ENCODE data around the gene MRRF.

The MRRF gene

DNA sequence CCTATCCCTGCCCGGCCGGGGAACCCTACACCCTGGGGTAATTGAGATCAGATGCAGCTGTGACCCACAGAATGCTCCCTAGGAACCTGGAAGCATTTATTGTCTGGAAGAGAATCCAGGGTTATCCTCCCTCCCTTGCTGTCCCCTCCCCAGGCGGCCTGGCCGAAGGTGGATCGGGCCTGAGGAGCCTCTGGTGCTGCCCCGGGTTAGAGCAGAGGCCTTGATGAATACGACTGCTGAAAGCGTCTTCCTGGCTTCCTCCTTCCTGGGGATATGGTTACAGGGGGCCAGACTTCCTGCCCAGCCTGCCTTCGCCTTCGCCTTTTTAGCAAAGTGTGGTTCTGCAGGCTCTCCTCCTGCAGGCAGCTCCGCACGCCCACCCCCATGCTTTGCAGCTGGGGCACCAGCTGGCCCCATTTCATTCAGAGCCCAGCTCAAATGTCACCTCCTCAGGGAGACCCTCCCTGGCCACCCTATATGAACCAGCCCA is 83.7 kb downstream of the MRRF start:
- TF ChIP-seq, protein P1, sequence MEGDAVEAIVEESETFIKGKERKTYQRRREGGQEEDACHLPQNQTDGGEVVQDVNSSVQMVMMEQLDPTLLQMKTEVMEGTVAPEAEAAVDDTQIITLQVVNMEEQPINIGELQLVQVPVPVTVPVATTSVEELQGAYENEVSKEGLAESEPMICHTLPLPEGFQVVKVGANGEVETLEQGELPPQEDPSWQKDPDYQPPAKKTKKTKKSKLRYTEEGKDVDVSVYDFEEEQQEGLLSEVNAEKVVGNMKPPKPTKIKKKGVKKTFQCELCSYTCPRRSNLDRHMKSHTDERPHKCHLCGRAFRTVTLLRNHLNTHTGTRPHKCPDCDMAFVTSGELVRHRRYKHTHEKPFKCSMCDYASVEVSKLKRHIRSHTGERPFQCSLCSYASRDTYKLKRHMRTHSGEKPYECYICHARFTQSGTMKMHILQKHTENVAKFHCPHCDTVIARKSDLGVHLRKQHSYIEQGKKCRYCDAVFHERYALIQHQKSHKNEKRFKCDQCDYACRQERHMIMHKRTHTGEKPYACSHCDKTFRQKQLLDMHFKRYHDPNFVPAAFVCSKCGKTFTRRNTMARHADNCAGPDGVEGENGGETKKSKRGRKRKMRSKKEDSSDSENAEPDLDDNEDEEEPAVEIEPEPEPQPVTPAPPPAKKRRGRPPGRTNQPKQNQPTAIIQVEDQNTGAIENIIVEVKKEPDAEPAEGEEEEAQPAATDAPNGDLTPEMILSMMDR (IDR thresholded peaks at IDR 0.05; ENCODE audit: low read depth, low read length): no peak
- no peak for DNase-seq (ENCODE audit: extremely low read depth, low read depth)

DNA sequence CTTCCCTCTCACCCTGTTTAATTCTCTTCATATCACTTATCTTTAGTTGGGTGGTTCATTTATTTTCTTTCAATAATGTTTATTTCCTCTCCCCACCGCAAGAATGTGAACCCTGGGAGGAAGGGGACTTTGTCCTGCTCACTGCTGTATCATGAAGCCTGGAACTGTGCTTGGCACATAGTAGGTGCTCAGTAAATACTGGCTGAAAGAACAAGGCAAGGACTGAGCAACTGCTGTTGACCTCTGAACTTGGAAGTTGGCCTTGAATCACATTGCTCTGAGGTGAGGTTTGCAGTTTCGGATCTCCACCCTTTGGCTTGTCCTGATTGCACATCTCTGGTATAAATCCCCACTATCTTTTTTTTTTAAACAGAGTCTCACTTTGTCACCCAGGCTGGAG is 84.1 kb downstream of the MRRF start:
- no peak for DNase-seq (ENCODE audit: extremely low read depth, low read depth)

DNA sequence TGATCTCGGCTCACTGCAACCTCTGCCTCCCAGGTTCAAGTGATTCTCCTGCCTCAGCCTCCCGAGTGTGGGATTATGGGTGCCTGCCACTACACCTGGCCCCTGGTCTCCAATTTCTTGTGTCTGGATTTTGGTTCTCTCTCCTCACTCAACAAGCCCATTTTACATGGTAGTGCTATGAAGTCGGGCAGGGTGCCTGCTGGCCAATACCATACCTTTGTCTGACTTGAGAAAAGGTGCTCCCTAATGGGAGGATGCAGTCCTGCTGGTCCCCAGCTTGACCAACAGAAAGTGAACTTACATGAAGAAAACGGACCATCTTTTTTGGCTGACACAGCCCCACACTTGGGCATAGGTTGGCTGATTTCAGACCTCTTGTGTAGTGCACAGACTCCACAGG is 84.5 kb downstream of the MRRF start:
- DNase-seq (ENCODE audit: extremely low read depth, low read depth): no peak
- TF ChIP-seq, protein P1 (IDR thresholded peaks at IDR 0.05; ENCODE audit: low read depth, low read length): no peak

More for the DNA sequence above, 84.1 kb downstream of the MRRF start:
- TF ChIP-seq, protein P1 (IDR thresholded peaks at IDR 0.05; ENCODE audit: low read depth, low read length): no peak

DNA sequence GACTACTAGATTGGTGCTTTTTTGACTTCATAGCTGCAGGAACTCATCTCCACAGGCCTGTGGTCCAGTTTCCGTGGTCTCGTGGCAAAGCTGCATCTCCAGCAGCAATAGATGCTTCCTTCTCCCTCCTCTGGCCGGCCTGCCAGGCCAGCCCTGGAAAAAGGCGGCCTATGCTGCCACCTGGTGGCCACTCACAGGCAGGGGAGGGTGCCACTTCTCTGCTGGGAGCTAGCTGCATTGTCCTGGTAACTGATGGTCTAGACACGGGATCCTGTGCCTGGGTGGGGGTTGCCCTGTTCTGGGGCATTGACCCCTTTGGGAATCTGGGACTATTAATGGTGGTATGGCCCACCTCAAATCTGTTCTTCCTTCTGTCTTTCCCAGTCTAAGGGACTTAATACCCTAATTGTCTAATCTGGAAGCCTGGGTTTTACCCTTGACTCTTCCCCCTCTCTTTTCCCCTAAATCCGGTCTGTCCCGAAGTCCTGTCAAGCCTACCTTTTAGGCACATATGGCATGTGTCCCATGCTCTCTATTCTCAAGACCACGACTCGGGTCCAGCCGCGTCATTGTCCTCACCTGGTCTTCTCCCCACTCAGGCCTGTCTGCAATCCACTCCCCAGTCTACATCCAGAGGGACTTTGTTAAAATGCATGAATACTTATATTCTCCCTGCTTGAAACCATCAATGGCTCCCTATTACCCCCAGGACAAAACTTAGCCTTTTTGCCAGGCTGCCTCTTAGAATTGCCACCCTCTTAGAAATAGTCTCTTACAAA is 86.1 kb downstream of the MRRF start:
- TF ChIP-seq, protein P1 (IDR thresholded peaks at IDR 0.05; ENCODE audit: low read depth, low read length): peak; percentile 95
- DNase-seq (ENCODE audit: extremely low read depth, low read depth): peak; percentile 41

DNA sequence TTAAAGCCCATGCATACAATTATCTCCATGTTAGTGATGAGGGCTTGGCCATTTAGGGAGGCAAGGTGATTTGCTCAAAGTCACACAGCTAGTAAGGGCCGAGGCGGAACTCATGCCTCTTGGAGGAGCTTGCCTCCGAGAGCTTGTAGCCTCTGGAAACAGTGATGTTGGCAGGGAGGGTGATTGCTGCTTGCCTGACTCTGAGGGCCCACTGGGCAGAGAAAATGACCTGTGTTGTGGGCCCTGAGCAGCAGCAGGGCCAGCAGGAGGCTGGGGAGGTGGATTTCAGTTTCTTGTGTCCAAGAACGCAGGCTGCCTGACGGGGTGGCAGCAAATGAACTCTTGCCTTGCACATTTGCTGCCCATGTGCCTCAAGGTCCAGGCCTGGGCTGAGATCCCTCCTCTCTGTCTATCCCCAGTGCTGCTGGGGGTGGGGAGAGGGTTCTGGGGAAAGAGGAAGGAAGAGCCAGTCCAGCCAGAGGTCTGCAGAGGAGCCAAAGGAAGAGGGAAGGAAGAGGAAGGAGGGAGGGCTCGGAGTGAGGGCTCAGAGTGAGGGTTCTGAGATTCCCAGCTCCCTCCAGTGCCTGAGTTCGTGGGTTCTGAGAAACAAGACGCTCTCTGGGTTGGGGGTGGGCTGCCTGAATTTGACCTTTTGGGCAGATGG is 90.0 kb downstream of the MRRF start:
- TF ChIP-seq, protein P1 (IDR thresholded peaks at IDR 0.05; ENCODE audit: low read depth, low read length): no peak
- DNase-seq (ENCODE audit: extremely low read depth, low read depth): no peak

DNA sequence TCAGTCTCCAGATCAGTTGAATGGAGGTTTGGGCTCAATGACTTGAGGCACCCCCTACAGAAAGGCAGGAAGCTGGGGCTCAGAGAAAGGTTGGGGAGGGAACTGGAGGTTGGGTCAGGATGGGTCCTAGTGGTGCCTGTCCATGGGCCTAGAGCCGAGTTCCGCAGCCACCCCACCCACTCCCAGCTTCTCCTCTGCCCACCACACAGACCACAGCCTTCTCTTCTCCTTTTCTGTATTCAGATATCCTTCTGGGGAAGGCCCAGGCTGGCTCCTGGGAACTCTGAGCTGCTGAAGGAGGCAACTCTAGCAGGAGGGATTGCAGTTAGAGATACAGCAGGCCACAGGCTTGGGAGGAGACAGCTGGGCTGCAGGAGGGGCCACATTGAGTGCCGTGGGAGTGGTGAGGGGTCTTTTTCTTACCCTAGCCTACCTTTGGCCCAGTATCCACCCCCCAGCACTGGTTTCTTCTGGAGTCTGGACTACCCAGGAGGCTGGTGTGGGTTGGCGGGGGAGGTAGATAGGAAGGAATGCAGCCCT is 90.7 kb downstream of the MRRF start:
- no peak for DNase-seq (ENCODE audit: extremely low read depth, low read depth)
- TF ChIP-seq, protein P1 (IDR thresholded peaks at IDR 0.05; ENCODE audit: low read depth, low read length): no peak

DNA sequence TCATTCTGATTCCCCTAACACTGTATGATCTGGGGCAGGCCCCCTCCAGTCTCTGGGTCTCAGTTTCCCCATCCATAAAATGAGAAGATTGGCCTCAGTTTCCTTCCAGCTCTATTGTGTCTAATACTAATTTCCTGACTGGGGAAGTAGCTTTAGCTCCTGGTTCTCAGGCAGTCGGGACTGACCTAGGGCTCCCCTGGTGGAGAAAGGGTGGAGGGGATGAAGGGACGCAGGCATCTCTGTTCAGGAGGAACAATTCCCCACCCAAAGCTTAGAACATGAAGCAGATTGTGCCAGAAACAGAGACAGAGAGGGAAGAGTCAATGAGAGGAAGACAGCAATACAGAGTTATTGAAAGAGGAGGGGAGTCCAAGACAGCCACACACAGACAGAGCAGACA is 91.9 kb downstream of the MRRF start:
- TF ChIP-seq, protein P1 (IDR thresholded peaks at IDR 0.05; ENCODE audit: low read depth, low read length): peak; percentile 20
- no peak for DNase-seq (ENCODE audit: extremely low read depth, low read depth)
